Heart left ventricle (tissue), 16 donors: ENCODE data around the gene SLIT1. TPM values are rescaled to one million over a fixed set of nuclear protein-coding genes. Genes with fewer than 3 reads are reported as not detected.

ENCODE experiments used
- ATAC-seq, 4 donors: fragments of 200-7000 bp; cut with Tn5 transposase; one replicate each; pipeline ENCODE4 v1.9.1; 2020 to 2022; ENCODE audit warnings: moderate library complexity in 4 of 4, mild to moderate bottlenecking in 3 of 4, moderate number of reproducible peaks in 1 of 4
- DNase-seq, 5 donors: peaks; one replicate each; pipeline ENCODE4 v3.0.0-alpha.2; 2020
- H3K27ac ChIP-seq, 12 donors: fragments of 200-600 bp; sonication (generic) in 4 of 12; one replicate each; pipeline versions ENCODE4 v1.5.0 to v1.8.0; 2016 to 2022; ENCODE audit warnings: mild to moderate bottlenecking in 2 of 12
- H3K27me3 ChIP-seq, 9 donors: fragments of 200-600 bp; sonication (generic) in 2 of 9; one replicate each; pipeline versions ENCODE4 v1.5.1 to v1.8.0; 2016 to 2022; ENCODE audit warnings: mild to moderate bottlenecking in 3 of 9
- H3K36me3 ChIP-seq, 9 donors: fragments of 200-600 bp; sonication (generic) in 2 of 9; one replicate each; pipeline versions ENCODE4 v1.5.0 to v1.8.0; 2018 to 2022; ENCODE audit warnings: mild to moderate bottlenecking in 2 of 9
- H3K4me1 ChIP-seq, 12 donors: fragments of 200-600 bp; sonication (generic) in 4 of 12; one replicate each; pipeline versions ENCODE4 v1.5.0 to v1.8.0; 2016 to 2022; ENCODE audit warnings: mild to moderate bottlenecking in 3 of 12
- H3K4me3 ChIP-seq, 12 donors: fragments of 200-600 bp; sonication (generic) in 4 of 12; one replicate each; pipeline versions ENCODE4 v1.5.0 to v1.8.0; 2017 to 2022; ENCODE audit warnings: mild to moderate bottlenecking in 9 of 12, moderate library complexity in 4 of 12
- H3K9me3 ChIP-seq, 12 donors: fragments of 200-600 bp; sonication (generic) in 4 of 12; one replicate each; pipeline versions ENCODE4 v1.5.0 to v1.8.0; 2016 to 2022; ENCODE audit warnings: mild to moderate bottlenecking in 1 of 12
- CTCF ChIP-seq, 12 donors: fragments of 200-600 bp; sonication (generic) in 4 of 12; IDR thresholded peaks; one replicate each; pipeline versions ENCODE4 v1.5.0 to v1.8.0; 2018 to 2022; ENCODE audit warnings: antibody characterized with exemption in 12 of 12, mild to moderate bottlenecking in 5 of 12
- POLR2A ChIP-seq, 2 donors: fragments of 450-650 bp; IDR thresholded peaks; one replicate each; pipeline ENCODE4 v1.6.1; 2017; ENCODE audit warnings: antibody characterized with exemption in 2 of 2, mild to moderate bottlenecking in 2 of 2, moderate library complexity in 2 of 2
- WGBS, 4 donors: extraction: QIAGEN DNeasy Blood & Tissue Kit in 2 of 4; methylation state at CpG; one replicate each; pipeline versions ENCODE4 v1.1.5 to v1.1.7; 2013 to 2018; 5-methylcytosine and 5-hydroxymethylcytosine counted together
- intact Hi-C, 10 donors: fragments of 100-400 bp; cut with DNase I; formaldehyde crosslinking; loops; one replicate each; pipeline versions ENCODE4 v1.11.1 to v1.14.2; 2022
- polyA plus RNA-seq, 2 donors: library from polyadenylated mRNA; stranded (reverse); fragments of 200-250 nt; gene quantifications; one replicate each; pipeline ENCODE4 v1.2.3, GENCODE V29; 2013
- total RNA-seq, 9 donors: library from RNA; depleted of rRNA in 2 of 9; stranded (reverse); fragments of >200 nt in 2 of 9; fragmentation: NEBNext Ultra II Directional in 3 of 9; extraction: Animal tissue kit (Norgen Biotek cat#: 25700) in 3 of 9; gene quantifications; one replicate each; pipeline versions ENCODE4 v1.1.0 to v1.2.4, GENCODE V29; 2016 to 2023
- donor health status: ischemic (EF 13 %, LVEDD 7.1; RV severe dilation, severe dysfunction).
- donor health status: healthy with polysubstance abuse.
- donor health status: DM: no; HTN: yes; CAD: no.
- donor health status: DM: no; HTN: no; CAD: no.
- donor health status: ischemic (EF 25% LVEDD 6.9; RV normal size, moderate dysfunction).
- donor health status: ischemic (EF 25% LVEDD 5.7; RV mildly dilated, moderate dysfunction).
- donor health status: healthy.
- donor health status: DM: yes; HTN: yes; CAD: no.
- donor health status: ischemic (EF 35%, LVEDD 5.7; RV mildly dilated, moderate dysfunction).
- donor health status: nonischemic (EF 11% LVEDD 7.7; RV severe dilation, severe dysfunction).
- donor health status: DM: yes; HTN: yes; CAD: no.
- donor health status: PGD.
- donor health status: ischemic (EF 29% LVEDD 5.4; RV normal size, mild dysfunction).
- donor health status: nonischemic (EF 23%, LVEDD 6.1; RV moderate dilation, normal function).

The SLIT1 gene
- total and polyA plus RNA-seq, 11 donors, result 0.04 to 0.61 (median 0.12) TPM

GRCh38 chr10:97069576-97070362, 116.0 kb downstream of the SLIT1 start:
- H3K27ac ChIP-seq, result no peak overlapping the region
- H3K36me3 ChIP-seq, result no peaks in the 10 kb centered on the region
- 75 to 81% (median 80%) methylated on average over 11 of the region's 11 CpGs for WGBS, 4 donors
- no peak overlapping the region for H3K4me3 ChIP-seq
- TF ChIP-seq CTCF (IDR thresholded peaks at IDR 0.05), result no peak
- H3K9me3 ChIP-seq, result no peaks in the 10 kb centered on the region
- DNase-seq (peak in 1 of 5 donors; percentile 5), ATAC-seq (no peak)
- H3K4me1 ChIP-seq, result no peaks in the 10 kb centered on the region
- intact Hi-C loops, result loop anchor here in 2 of 10 donors (5.0 to 10.0 kb wide), 2 partner anchors 143 to 285 kb away; no protein-coding TSS in a partner anchor
- peaks cover 0 to 19% (median 5%) of the 10 kb centered on the region in 9 donors for H3K27me3 ChIP-seq

- H3K36me3 ChIP-seq, result no peaks in the 10 kb centered on the region
- no peak overlapping the region for H3K4me3 ChIP-seq
- H3K27me3 ChIP-seq, result peaks cover 0 to 19% (median 5%) of the 10 kb centered on the region in 9 donors
- 88 to 100% (median 90%) methylated on average over 2 of the region's 2 CpGs for WGBS, 4 donors
- DNase-seq (no peak), ATAC-seq (no peak)
- no peaks in the 10 kb centered on the region for H3K9me3 ChIP-seq
- H3K27ac ChIP-seq, result no peak overlapping the region
- intact Hi-C loops, result no loop called here
- TF ChIP-seq POLR2A (IDR thresholded peaks at IDR 0.05) (no peak), CTCF (IDR thresholded peaks at IDR 0.05) (no peak)
- no peaks in the 10 kb centered on the region for H3K4me1 ChIP-seq
Measured at GRCh38 chr10:97069026-97069425, 116.7 kb downstream of the SLIT1 start.

- intact Hi-C loops, result no loop called here
- no peak overlapping the region for H3K4me3 ChIP-seq
- no peaks in the 10 kb centered on the region for H3K4me1 ChIP-seq
- peak in 1 of 5 donors; percentile 14 for DNase-seq
- 75 to 82% (median 79%) methylated on average over 14 to 16 of the region's 16 CpGs for WGBS, 4 donors
- no peak for ATAC-seq
- no peaks in the 10 kb centered on the region for H3K36me3 ChIP-seq
- H3K27ac ChIP-seq, result no peak overlapping the region
- H3K27me3 ChIP-seq, result peaks cover 0 to 13% (median 5%) of the 10 kb centered on the region in 9 donors
- TF ChIP-seq CTCF (IDR thresholded peaks at IDR 0.05) (no peak), POLR2A (IDR thresholded peaks at IDR 0.05) (no peak)
- no peaks in the 10 kb centered on the region for H3K9me3 ChIP-seq
Measured at GRCh38 chr10:97067716-97068391, 117.9 kb downstream of the SLIT1 start.

- H3K36me3 ChIP-seq, result no peaks in the 10 kb centered on the region
- H3K4me3 ChIP-seq, result no peak overlapping the region
- H3K27ac ChIP-seq, result no peak overlapping the region
- intact Hi-C loops, result no loop called here
- H3K27me3 ChIP-seq, result peaks cover 0 to 6% (median 0%) of the 10 kb centered on the region in 9 donors
- TF ChIP-seq POLR2A (IDR thresholded peaks at IDR 0.05) (no peak), CTCF (IDR thresholded peaks at IDR 0.05) (no peak)
- no peak for ATAC-seq
- 79 to 86% (median 81%) methylated on average over 11 to 13 of the region's 13 CpGs for WGBS, 4 donors
- H3K9me3 ChIP-seq, result no peaks in the 10 kb centered on the region
- peak in 1 of 5 donors; percentile 24 for DNase-seq
- no peaks in the 10 kb centered on the region for H3K4me1 ChIP-seq
Measured at GRCh38 chr10:97066877-97067555, 118.7 kb downstream of the SLIT1 start.
